Transverse colon (tissue), 4 donors: ENCODE results near the gene GAB2. TPM values are rescaled to one million over a fixed set of nuclear protein-coding genes. Genes with fewer than 3 reads are reported as not detected.
A peak's percentile ranks its signal among the peaks of the same experiment; 100 is the strongest.

Source experiments
- DNase-seq: peaks from one replicate; pipeline ENCODE4 v3.0.0-alpha.2; 2019
- H3K27ac ChIP-seq, 4 donors: fragments of 200-600 bp; sonication (generic); 2 replicates each; pipeline ENCODE4 v1.5.1; 2016 to 2018; ENCODE audit warnings: inconsistent platforms in 4 of 4
- H3K27me3 ChIP-seq: fragments of 200-600 bp; sonication (generic); 2 replicates; pipeline ENCODE4 v1.5.1; 2017; ENCODE audit warnings: inconsistent platforms
- H3K36me3 ChIP-seq, 4 donors: fragments of 200-600 bp; sonication (generic); 2 replicates each; pipeline ENCODE4 v1.5.1; 2017 to 2019; ENCODE audit warnings: inconsistent platforms in 4 of 4
- H3K4me1 ChIP-seq, 4 donors: fragments of 200-600 bp; sonication (generic); 2 replicates each; pipeline ENCODE4 v1.5.1; 2017 to 2020; ENCODE audit warnings: inconsistent platforms in 4 of 4
- H3K4me3 ChIP-seq, 4 donors: fragments of 200-600 bp; sonication (generic); 1 replicate in 1 of 4; 2 replicates in 3 of 4; pipeline versions ENCODE4 v1.5.1 to v1.6.1; 2017 to 2019; ENCODE audit warnings: inconsistent platforms in 4 of 4
- H3K9me3 ChIP-seq, 2 donors: fragments of 200-600 bp; sonication (generic); 2 replicates each; pipeline ENCODE4 v1.5.1; 2017 to 2019; ENCODE audit warnings: inconsistent platforms in 2 of 2
- CTCF ChIP-seq, 5 experiments: fragments of 200-600 bp in 3 of 5; fragments of 450-650 bp in 2 of 5; sonication (generic) in 3 of 5; IDR thresholded peaks; 1 replicate in 2 of 5; 2 replicates in 3 of 5; pipeline ENCODE4 v1.5.1; 2016 to 2017; ENCODE audit warnings: antibody characterized with exemption in 5 of 5, inconsistent platforms in 3 of 5, mild to moderate bottlenecking in 2 of 5, moderate library complexity in 1 of 5
- EP300 ChIP-seq: sonication (generic); formaldehyde crosslinking; IDR thresholded peaks from one replicate; pipeline ENCODE4 v1.6.1; 2017; ENCODE audit warnings: antibody characterized with exemption, low read depth
- POLR2A ChIP-seq: fragments of 450-650 bp; IDR thresholded peaks from one replicate; pipeline ENCODE4 v1.6.1; 2016; ENCODE audit warnings: antibody characterized with exemption, mild to moderate bottlenecking, moderate library complexity
- POLR2AphosphoS5 ChIP-seq, 3 donors: sonication (generic); formaldehyde crosslinking; IDR thresholded peaks; one replicate each; pipeline ENCODE4 v1.6.1; 2016; ENCODE audit warnings: antibody characterized with exemption in 3 of 3
- WGBS, 2 donors: methylation state at CpG; one replicate each; pipeline ENCODE4 v1.1.5; 2018; ENCODE audit warnings: low coverage in 1 of 2; 5-methylcytosine and 5-hydroxymethylcytosine counted together
- in situ Hi-C, 4 donors: fragments of 200-750 bp; cut with MboI; loops; one replicate each; pipeline versions ENCODE4 v1.15.0 to v1.15.1; 2017; ENCODE audit warnings: low sequenced_read_pairs in 3 of 4, low pct_ligation_motif_present in 1 of 4, low pct_unique_long_range_greater_than_20kb in 1 of 4
- intact Hi-C: fragments of 100-400 bp; cut with DNase I; formaldehyde crosslinking; loops from one replicate; pipeline ENCODE4 v1.15.1; 2023; ENCODE audit warnings: low total_unique reads
- total RNA-seq, 4 donors: library from RNA; depleted of rRNA; stranded (reverse); fragments of >200 nt; gene quantifications; one replicate each; pipeline ENCODE4 v1.1.0, GENCODE V29; 2016

The GAB2 gene
- total RNA-seq, 4 donors from 2014 or later: 5.8 to 35.7 (median 22.9) TPM

DNA sequence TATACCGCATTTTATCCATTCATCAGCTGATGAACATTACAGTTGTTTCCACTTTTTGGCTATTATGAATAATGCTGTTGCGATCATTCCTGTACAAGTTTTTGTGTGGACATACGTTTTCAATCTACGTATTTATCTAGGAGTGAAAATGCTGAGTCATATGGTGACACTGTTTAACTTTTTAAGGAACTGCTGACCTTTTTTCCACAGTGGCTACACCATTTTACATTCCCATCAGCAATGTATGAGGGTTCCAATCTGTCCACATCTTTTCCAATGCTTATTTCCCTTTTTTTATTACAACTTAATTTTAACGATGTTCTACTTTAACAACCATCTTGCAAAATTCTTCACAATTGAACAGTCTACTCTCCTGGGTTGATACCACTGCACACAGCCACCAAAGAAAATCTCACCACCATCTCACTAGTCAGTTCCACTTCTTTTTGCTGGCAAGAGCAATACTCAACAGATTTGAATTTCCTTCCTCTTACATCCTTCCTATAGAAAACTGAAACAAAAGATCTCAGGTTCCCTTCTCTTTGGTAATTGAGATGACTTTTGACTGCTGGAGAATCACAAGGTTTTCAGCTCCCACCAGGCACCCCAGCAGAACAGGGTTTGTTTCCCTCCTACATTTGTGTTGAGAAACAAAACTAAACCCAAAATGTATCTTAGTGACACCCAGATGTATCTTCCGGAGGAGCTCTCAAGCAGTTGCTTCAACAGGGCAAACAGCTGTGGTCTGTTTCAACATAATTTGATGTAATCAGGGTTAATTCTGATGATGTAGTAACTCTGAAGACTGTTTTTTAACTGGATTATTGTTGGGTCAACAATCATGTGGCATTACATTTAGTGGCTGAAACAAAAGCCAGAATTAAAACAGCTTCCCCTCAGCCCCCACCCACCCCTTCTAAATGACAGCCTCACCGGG is 7.0 kb upstream of the GAB2 start:
- WGBS, 2 donors: 69 to 70% methylated on average over 6 to 7 of the region's 7 CpGs
- intact Hi-C loops: no loop called here
- no peaks in the 10 kb centered on the region for H3K36me3 ChIP-seq
- no peaks in the 10 kb centered on the region for H3K9me3 ChIP-seq
- peak overlapping the region; percentile 39 to 47 (median 42) for H3K27ac ChIP-seq
- no peak for DNase-seq
- peaks cover 4 to 27% (median 21%) of the 10 kb centered on the region in 4 donors for H3K4me1 ChIP-seq
- in situ Hi-C loops: loop anchor here in 3 of 4 donors (10.0 to 25.0 kb wide), 2 partner anchors 140 to 187 kb away; no protein-coding TSS in a partner anchor
- H3K4me3 ChIP-seq: no peak overlapping the region
- no peaks in the 10 kb centered on the region for H3K27me3 ChIP-seq
- TF ChIP-seq CTCF (IDR thresholded peaks at IDR 0.05) (no peak), POLR2AphosphoS5 (IDR thresholded peaks at IDR 0.05) (peak in 1 of 3 donors; percentile 29), POLR2A (no peak), EP300 (no peak)

- no peak overlapping the region for H3K4me3 ChIP-seq
- 74 to 100% methylated on average over 1 to 2 of the region's 2 CpGs for WGBS, 2 donors
- no peaks in the 10 kb centered on the region for H3K27me3 ChIP-seq
- in situ Hi-C loops: loop anchor here in 3 of 4 donors (10.0 to 25.0 kb wide), 2 partner anchors 142 to 186 kb away; no protein-coding TSS in a partner anchor
- no peak for TF ChIP-seq CTCF (IDR thresholded peaks at IDR 0.05)
- TF ChIP-seq POLR2AphosphoS5 (IDR thresholded peaks at IDR 0.05): no peak
- TF ChIP-seq EP300: no peak
- TF ChIP-seq POLR2A: no peak
- no peak for DNase-seq
- no peaks in the 10 kb centered on the region for H3K9me3 ChIP-seq
- peaks cover 11 to 27% (median 23%) of the 10 kb centered on the region in 4 donors for H3K4me1 ChIP-seq
- H3K36me3 ChIP-seq: no peaks in the 10 kb centered on the region
- intact Hi-C loops: no loop called here
- H3K27ac ChIP-seq: no peak overlapping the region
Measured at GRCh38 chr11:78423241-78423640, 5.6 kb upstream of the GAB2 start.

DNA sequence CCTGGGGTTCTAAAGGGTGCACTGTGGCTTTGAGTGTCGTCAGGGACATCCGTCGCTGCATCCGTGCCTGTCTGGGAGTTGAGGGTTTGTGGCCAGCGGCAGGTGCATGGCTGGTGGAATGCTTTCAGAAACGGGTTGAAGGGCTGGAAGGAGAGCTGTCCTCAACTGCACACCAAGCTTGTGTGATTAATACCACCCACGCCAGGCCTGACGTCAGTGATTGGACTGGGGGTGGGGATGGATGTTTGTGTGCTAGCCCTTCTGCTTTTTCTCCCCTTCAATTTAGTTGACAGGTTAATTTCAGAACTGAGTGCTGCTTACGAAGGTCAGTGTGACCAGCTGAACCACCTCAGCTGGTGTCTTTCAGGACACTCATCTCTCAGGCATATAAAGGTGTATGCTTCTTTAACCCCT is 3.2 kb upstream of the GAB2 start:
- H3K27ac ChIP-seq: peak overlapping the region in 3 of 4 donors; percentile 44 to 89 (median 67)
- no peaks in the 10 kb centered on the region for H3K36me3 ChIP-seq
- intact Hi-C loops: no loop called here
- TF ChIP-seq POLR2A (no peak), POLR2AphosphoS5 (IDR thresholded peaks at IDR 0.05) (peak in 2 of 3 donors; percentile 8 to 27)
- WGBS, 2 donors: 52% methylated on average over 9 of the region's 9 CpGs; no CpG with 5 or more reads in 1 of the 2 donors
- peak; percentile 66 for DNase-seq
- in situ Hi-C loops: loop anchor here in 3 of 4 donors (10.0 to 25.0 kb wide), 2 partner anchors 144 to 184 kb away; no protein-coding TSS in a partner anchor
- peaks cover 13 to 31% (median 29%) of the 10 kb centered on the region in 4 donors for H3K4me1 ChIP-seq
- no peak overlapping the region for H3K4me3 ChIP-seq
- no peaks in the 10 kb centered on the region for H3K27me3 ChIP-seq
- no peaks in the 10 kb centered on the region for H3K9me3 ChIP-seq

GRCh38 chr11:78420255-78420764 is 2.7 kb upstream of the GAB2 start:
- in situ Hi-C loops: loop anchor here in 3 of 4 donors (10.0 to 25.0 kb wide), 2 partner anchors 144 to 183 kb away; no protein-coding TSS in a partner anchor
- Histone ChIP-seq H3K27me3 (no peaks in the 10 kb centered on the region), H3K36me3 (no peaks in the 10 kb centered on the region), H3K9me3 (no peaks in the 10 kb centered on the region), H3K4me3 (no peak overlapping the region), H3K27ac (peak overlapping the region; percentile 44 to 89 (median 60)), H3K4me1 (peaks cover 13 to 36% (median 29%) of the 10 kb centered on the region in 4 donors)
- peak; percentile 72 for DNase-seq
- intact Hi-C loops: no loop called here
- peak; percentile 59 to 65 (median 62) for TF ChIP-seq CTCF (IDR thresholded peaks at IDR 0.05)
- TF ChIP-seq EP300: no peak
- TF ChIP-seq POLR2A: no peak
- WGBS, 2 donors: 10% methylated on average over 9 of the region's 9 CpGs; no CpG with 5 or more reads in 1 of the 2 donors
